Neural progenitor cell (in vitro differentiated cells): Measurements from ENCODE around the gene ADGRG7. TPM values are rescaled to one million over a fixed set of nuclear protein-coding genes. Genes with fewer than 3 reads are reported as not detected.

Source experiments
- DNase-seq: peaks from one replicate; pipeline ENCODE4 v3.0.0-alpha.2; 2016; ENCODE audit warnings: low spot score
- H2AFZ ChIP-seq: fragments of 200-600 bp; sonication (generic); replicated peaks from 2 replicates; pipeline ENCODE4 v1.6.1; 2016; ENCODE audit warnings: antibody characterized with exemption
- H3F3A ChIP-seq: fragments of 200-600 bp; sonication (generic); 2 replicates; pipeline ENCODE4 v1.6.1; 2016; ENCODE audit warnings: antibody characterized with exemption, low read depth
- H3K27ac ChIP-seq: fragments of 200-600 bp; sonication (generic); 2 replicates; pipeline ENCODE4 v1.5.1; 2016; ENCODE audit warnings: mild to moderate bottlenecking
- H3K27me3 ChIP-seq: fragments of 200-600 bp; sonication (generic); 2 replicates; pipeline ENCODE4 v1.6.1; 2016; ENCODE audit warnings: mild to moderate bottlenecking, moderate library complexity
- H3K36me3 ChIP-seq: fragments of 200-600 bp; sonication (generic); 2 replicates; pipeline ENCODE4 v1.5.1; 2016
- H3K4me1 ChIP-seq: fragments of 200-600 bp; sonication (generic); 2 replicates; pipeline ENCODE4 v1.6.1; 2016; ENCODE audit warnings: mixed run types
- H3K4me2 ChIP-seq: fragments of 200-600 bp; sonication (generic); 2 replicates; pipeline ENCODE4 v1.6.1; 2016
- H3K4me3 ChIP-seq: fragments of 200-600 bp; sonication (generic); 2 replicates; pipeline ENCODE4 v1.5.1; 2016
- H3K79me2 ChIP-seq: fragments of 200-600 bp; sonication (generic); 2 replicates; pipeline ENCODE4 v1.6.1; 2016; ENCODE audit warnings: low read depth
- H3K9ac ChIP-seq: fragments of 200-600 bp; sonication (generic); 2 replicates; pipeline ENCODE4 v1.6.1; 2016
- H3K9me3 ChIP-seq: fragments of 200-600 bp; sonication (generic); 2 replicates; pipeline ENCODE4 v1.5.1; 2016; ENCODE audit warnings: low read depth
- H4K20me1 ChIP-seq: fragments of 200-600 bp; sonication (generic); 2 replicates; pipeline ENCODE4 v1.6.1; 2016; ENCODE audit warnings: low read depth
- H3K27ac Mint-ChIP-seq: 3 replicates; pipeline ENCODE4 v1.8.0; 2021; ENCODE audit warnings: mixed read lengths
- H3K27me3 Mint-ChIP-seq: 2 replicates; pipeline ENCODE4 v1.8.0; 2022; ENCODE audit warnings: low read depth, mild to moderate bottlenecking, inconsistent platforms, moderate library complexity, mixed read lengths; ENCODE audit not compliant: insufficient read depth
- H3K36me3 Mint-ChIP-seq: 3 replicates; pipeline ENCODE4 v1.8.0; 2021; ENCODE audit warnings: mixed read lengths
- H3K4me1 Mint-ChIP-seq: 3 replicates; pipeline ENCODE4 v1.8.0; 2021; ENCODE audit warnings: mixed read lengths
- H3K4me3 Mint-ChIP-seq: 3 replicates; pipeline ENCODE4 v1.8.0; 2021; ENCODE audit warnings: mild to moderate bottlenecking, moderate library complexity, mixed read lengths
- H3K9me3 Mint-ChIP-seq: 3 replicates; pipeline ENCODE4 v1.8.0; 2020; ENCODE audit warnings: mixed read lengths
- CTCF ChIP-seq: fragments of 200-600 bp; sonication (generic); IDR thresholded peaks from 2 replicates; pipeline ENCODE4 v1.5.1; 2017; ENCODE audit warnings: antibody characterized with exemption, mild to moderate bottlenecking
- EZH2 ChIP-seq: fragments of 200-600 bp; sonication (generic); IDR thresholded peaks from 2 replicates; pipeline ENCODE4 v1.6.1; 2017; ENCODE audit warnings: antibody characterized with exemption, mild to moderate bottlenecking, moderate library complexity
- EZH2phosphoT487 ChIP-seq: fragments of 200-600 bp; sonication (generic); IDR thresholded peaks from 2 replicates; pipeline ENCODE4 v1.6.1; 2017; ENCODE audit warnings: antibody characterized with exemption
- total RNA-seq: library from RNA; depleted of rRNA; stranded (reverse); fragments of >200 nt; gene quantifications from 2 replicates; pipeline ENCODE4 v1.2.3, GENCODE V29; 2015; ENCODE audit warnings: low replicate concordance

The ADGRG7 gene
- total RNA-seq, 1 donor from 2014 or later: not detected

GRCh38 chr3:100588251-100588650 is 21.1 kb upstream of the ADGRG7 start:
- H3K4me1 Mint-ChIP-seq: no peaks in the 10 kb centered on the region
- Histone ChIP-seq H3K36me3 (no peaks in the 10 kb centered on the region), H3K9me3 (no peaks in the 10 kb centered on the region), H3K79me2 (no peaks in the 10 kb centered on the region), H3K27ac (no peak overlapping the region), H3K4me3 (no peak overlapping the region), H3F3A (no peaks in the 10 kb centered on the region), H3K4me2 (no peak overlapping the region), H3K27me3 (no peaks in the 10 kb centered on the region), H3K9ac (no peak overlapping the region), H4K20me1 (no peaks in the 10 kb centered on the region), H2AFZ (no peak overlapping the region), H3K4me1 (no peaks in the 10 kb centered on the region)
- H3K9me3 Mint-ChIP-seq: peaks cover 7% of the 10 kb centered on the region
- H3K36me3 Mint-ChIP-seq: no peaks in the 10 kb centered on the region
- peaks cover 3% of the 10 kb centered on the region for H3K27me3 Mint-ChIP-seq
- no peak for TF ChIP-seq CTCF
- TF ChIP-seq EZH2: no peak
- TF ChIP-seq EZH2phosphoT487: no peak
- no peak overlapping the region for H3K4me3 Mint-ChIP-seq
- no peak for DNase-seq
- H3K27ac Mint-ChIP-seq: no peak overlapping the region

GRCh38 chr3:100590114-100590839 is 19.1 kb upstream of the ADGRG7 start:
- Histone ChIP-seq H3K4me3 (peak overlapping the region; percentile 24), H3K36me3 (no peaks in the 10 kb centered on the region), H3K27ac (no peak overlapping the region), H3K27me3 (no peaks in the 10 kb centered on the region), H4K20me1 (no peaks in the 10 kb centered on the region), H3K9me3 (no peaks in the 10 kb centered on the region), H3F3A (no peaks in the 10 kb centered on the region), H3K9ac (no peak overlapping the region), H3K79me2 (no peaks in the 10 kb centered on the region), H3K4me2 (peak overlapping the region; percentile 61), H2AFZ (peak overlapping the region; percentile 66), H3K4me1 (no peaks in the 10 kb centered on the region)
- Mint-ChIP-seq H3K4me3 (peak overlapping the region; percentile 9), H3K27me3 (peaks cover 3% of the 10 kb centered on the region), H3K36me3 (no peaks in the 10 kb centered on the region), H3K27ac (no peak overlapping the region), H3K4me1 (no peaks in the 10 kb centered on the region), H3K9me3 (peaks cover 4% of the 10 kb centered on the region)
- no peak for TF ChIP-seq EZH2phosphoT487
- TF ChIP-seq CTCF: peak; percentile 88
- no peak for TF ChIP-seq EZH2
- DNase-seq: peak; percentile 64

- H3K27ac ChIP-seq: no peak overlapping the region
- no peaks in the 10 kb centered on the region for H3K79me2 ChIP-seq
- peaks cover under 1% of the 10 kb centered on the region for H3K9me3 Mint-ChIP-seq
- H3F3A ChIP-seq: no peaks in the 10 kb centered on the region
- no peaks in the 10 kb centered on the region for H3K27me3 ChIP-seq
- H3K27me3 Mint-ChIP-seq: peaks cover 3% of the 10 kb centered on the region
- no peak overlapping the region for H3K4me2 ChIP-seq
- H2AFZ ChIP-seq: no peak overlapping the region
- no peaks in the 10 kb centered on the region for H4K20me1 ChIP-seq
- no peaks in the 10 kb centered on the region for H3K4me1 Mint-ChIP-seq
- H3K4me3 ChIP-seq: no peak overlapping the region
- no peak overlapping the region for H3K4me3 Mint-ChIP-seq
- H3K4me1 ChIP-seq: no peaks in the 10 kb centered on the region
- no peak overlapping the region for H3K9ac ChIP-seq
- no peak for TF ChIP-seq EZH2
- no peak for TF ChIP-seq EZH2phosphoT487
- TF ChIP-seq CTCF: no peak
- no peak overlapping the region for H3K27ac Mint-ChIP-seq
- no peak for DNase-seq
- H3K36me3 ChIP-seq: no peaks in the 10 kb centered on the region
- no peaks in the 10 kb centered on the region for H3K36me3 Mint-ChIP-seq
- no peaks in the 10 kb centered on the region for H3K9me3 ChIP-seq
Measured at GRCh38 chr3:100590840-100591147, 18.6 kb upstream of the ADGRG7 start.
